PC-3 (cell line): Measurements from ENCODE around the gene CYP8B1.

ENCODE experiments used
- EZH2 ChIP-seq: fragments of 300-600 bp; sonication (generic); IDR thresholded peaks from one replicate; pipeline ENCODE4 v1.6.1; 2017; ENCODE audit warnings: antibody characterized with exemption, mild to moderate bottlenecking, low read length; ENCODE audit not compliant: unreplicated experiment
- EZH2phosphoT487 ChIP-seq: fragments of 300-600 bp; sonication (generic); IDR thresholded peaks from 2 replicates; pipeline ENCODE4 v1.6.1; 2018; ENCODE audit warnings: mild to moderate bottlenecking, antibody characterized with exemption, low read length, borderline replicate concordance
- TF ChIP-seq, protein P1 (sequence below): fragments of 300-600 bp; sonication (generic); conservative IDR thresholded peaks from 2 replicates; pipeline ENCODE4 v1.5.1; 2017; ENCODE audit warnings: antibody characterized with exemption, low read depth, mild to moderate bottlenecking, low read length

DNA sequence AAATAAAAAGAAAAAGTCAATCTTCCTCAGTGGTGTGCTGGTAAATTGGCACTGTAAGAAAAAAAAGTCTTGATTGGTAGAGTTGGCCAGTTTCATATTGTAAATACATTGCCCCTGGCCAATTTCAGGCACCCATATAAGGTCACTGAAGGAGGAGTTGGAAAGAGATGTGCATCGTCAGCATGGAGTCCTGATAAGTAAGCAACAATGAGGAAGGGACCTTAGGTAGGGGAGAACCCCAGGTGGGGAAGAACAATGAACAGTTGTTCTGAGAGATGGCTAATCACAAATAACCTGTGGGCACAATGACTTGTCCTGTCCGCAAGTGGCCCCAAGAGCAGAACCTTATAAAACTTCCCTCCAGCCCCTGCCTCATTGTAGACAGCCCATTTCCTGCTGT, 8.6 kb upstream of the CYP8B1 start:
- TF ChIP-seq, protein P1, sequence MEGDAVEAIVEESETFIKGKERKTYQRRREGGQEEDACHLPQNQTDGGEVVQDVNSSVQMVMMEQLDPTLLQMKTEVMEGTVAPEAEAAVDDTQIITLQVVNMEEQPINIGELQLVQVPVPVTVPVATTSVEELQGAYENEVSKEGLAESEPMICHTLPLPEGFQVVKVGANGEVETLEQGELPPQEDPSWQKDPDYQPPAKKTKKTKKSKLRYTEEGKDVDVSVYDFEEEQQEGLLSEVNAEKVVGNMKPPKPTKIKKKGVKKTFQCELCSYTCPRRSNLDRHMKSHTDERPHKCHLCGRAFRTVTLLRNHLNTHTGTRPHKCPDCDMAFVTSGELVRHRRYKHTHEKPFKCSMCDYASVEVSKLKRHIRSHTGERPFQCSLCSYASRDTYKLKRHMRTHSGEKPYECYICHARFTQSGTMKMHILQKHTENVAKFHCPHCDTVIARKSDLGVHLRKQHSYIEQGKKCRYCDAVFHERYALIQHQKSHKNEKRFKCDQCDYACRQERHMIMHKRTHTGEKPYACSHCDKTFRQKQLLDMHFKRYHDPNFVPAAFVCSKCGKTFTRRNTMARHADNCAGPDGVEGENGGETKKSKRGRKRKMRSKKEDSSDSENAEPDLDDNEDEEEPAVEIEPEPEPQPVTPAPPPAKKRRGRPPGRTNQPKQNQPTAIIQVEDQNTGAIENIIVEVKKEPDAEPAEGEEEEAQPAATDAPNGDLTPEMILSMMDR: no peak
- TF ChIP-seq EZH2 (no peak), EZH2phosphoT487 (no peak)
